Erythroblast (primary cell): Measurements from ENCODE around the gene DNAJC6.

Experiments
- DNase-seq, 2 experiments: peaks; one replicate each; lab custom pipeline; 2025; lab: John Stamatoyannopoulos, UW
- GATA1 ChIP-seq: IDR thresholded peaks from 2 replicates; pipeline ENCODE4 v1.6.1; 2011; ENCODE audit warnings: low read depth, mild to moderate bottlenecking, control low read depth, low read length, moderate library complexity
- POLR2A ChIP-seq: IDR thresholded peaks from 2 replicates; pipeline ENCODE4 v1.6.1; 2011; ENCODE audit warnings: mild to moderate bottlenecking, low read length

The DNAJC6 gene

GRCh38 chr1:65277605-65278347, 31.6 kb upstream of the DNAJC6 start:
- peak; percentile 91 to 93 for DNase-seq
- TF ChIP-seq POLR2A (peak; percentile 86), GATA1 (no peak)

GRCh38 chr1:65278376-65279069, 30.8 kb upstream of the DNAJC6 start:
- peak in 1 of 2 experiments; percentile 59 for DNase-seq
- no peak for TF ChIP-seq POLR2A
- TF ChIP-seq GATA1: no peak

GRCh38 chr1:65279070-65279779, 30.1 kb upstream of the DNAJC6 start:
- no peak for DNase-seq
- TF ChIP-seq POLR2A (no peak), GATA1 (no peak)

- no peak for DNase-seq
- TF ChIP-seq GATA1: no peak
- no peak for TF ChIP-seq POLR2A
Measured at GRCh38 chr1:65281846-65282245, 27.5 kb upstream of the DNAJC6 start.

- DNase-seq: no peak
- TF ChIP-seq POLR2A (no peak), GATA1 (no peak)
Measured at GRCh38 chr1:65284229-65284628, 25.1 kb upstream of the DNAJC6 start.

GRCh38 chr1:65289449-65289848, 19.9 kb upstream of the DNAJC6 start:
- DNase-seq: peak; percentile 47 to 54
- no peak for TF ChIP-seq POLR2A
- no peak for TF ChIP-seq GATA1

GRCh38 chr1:65291818-65292217, 17.5 kb upstream of the DNAJC6 start:
- DNase-seq: peak in 1 of 2 experiments; percentile 48

GRCh38 chr1:65292861-65293593, 16.3 kb upstream of the DNAJC6 start:
- TF ChIP-seq GATA1: peak; percentile 92
- peak; percentile 98 for TF ChIP-seq POLR2A
- peak; percentile 97 to 100 for DNase-seq

GRCh38 chr1:65297706-65298105, 11.6 kb upstream of the DNAJC6 start:
- DNase-seq: peak; percentile 40 to 58
- TF ChIP-seq POLR2A (no peak), GATA1 (no peak)

GRCh38 chr1:65299328-65299727, 10.0 kb upstream of the DNAJC6 start:
- DNase-seq: no peak
- TF ChIP-seq GATA1 (no peak), POLR2A (no peak)

GRCh38 chr1:65308781-65309303, 501 bp upstream of the DNAJC6 start:
- TF ChIP-seq GATA1 (no peak), POLR2A (no peak)

GRCh38 chr1:65310078-65310587, 790 bp downstream of the DNAJC6 start:
- TF ChIP-seq GATA1 (no peak), POLR2A (no peak)
- peak; percentile 88 to 92 for DNase-seq

More at GRCh38 chr1:65308781-65309303, 501 bp upstream of the DNAJC6 start:
- DNase-seq: peak in 1 of 2 experiments; percentile 44

GRCh38 chr1:65311760-65312159, 2.4 kb downstream of the DNAJC6 start:
- no peak for TF ChIP-seq POLR2A
- TF ChIP-seq GATA1: no peak
- peak; percentile 23 to 33 for DNase-seq
